ENCODE measurements around the gene CCNG2.

The CCNG2 gene

GRCh38 chr4:77201857-77202256 is 44.9 kb downstream of the CCNG2 start:
- no peak for DNase-seq (ENCODE audit: low read depth in 1 of 2, low spot score in 1 of 2)

GRCh38 chr4:77202491-77202890 is 45.5 kb downstream of the CCNG2 start:
- no peak for DNase-seq (ENCODE audit: low read depth in 1 of 2, low spot score in 1 of 2)

DNA sequence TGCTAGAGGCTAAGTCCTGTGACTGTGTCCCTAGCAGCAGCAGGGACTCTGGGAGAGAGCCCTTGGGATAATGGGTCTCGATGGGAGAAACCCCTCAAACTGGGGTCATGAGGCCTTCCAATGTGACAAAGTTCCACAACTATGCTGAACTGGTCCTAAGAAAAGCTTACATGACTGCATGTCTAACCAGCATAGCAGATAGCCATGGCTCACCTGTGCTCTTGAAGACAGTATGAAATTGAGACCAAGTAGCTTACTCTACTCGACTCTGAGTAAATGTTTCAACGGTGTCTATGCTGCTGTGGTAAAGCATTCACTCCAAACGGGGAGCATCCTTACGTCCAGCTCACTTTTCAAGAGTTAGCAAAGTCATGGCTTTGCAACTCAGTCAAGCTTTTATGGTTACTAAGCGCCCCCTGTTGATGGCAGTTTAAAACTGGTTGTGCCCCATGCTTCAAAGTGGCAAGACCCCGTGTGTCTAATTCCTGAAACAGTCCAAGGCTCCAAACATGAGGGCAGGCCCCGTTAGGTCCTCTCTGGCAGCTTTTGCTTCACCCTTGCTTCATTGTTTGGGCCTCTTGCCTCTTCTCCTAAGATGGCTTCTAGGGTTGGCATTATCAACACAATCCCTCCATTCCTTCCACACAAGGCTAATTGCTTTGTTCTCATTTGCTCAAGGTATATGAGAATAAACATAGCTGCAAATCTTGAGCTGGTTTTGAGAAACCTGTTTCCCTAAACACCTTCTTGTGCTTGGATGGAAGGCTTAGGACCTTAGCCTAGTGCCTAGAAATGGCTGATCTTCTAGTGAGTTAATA is 46.6 kb downstream of the CCNG2 start:
- DNase-seq (ENCODE audit: low read depth in 1 of 2, low spot score in 1 of 2) = peak; percentile 3 to 26

DNA sequence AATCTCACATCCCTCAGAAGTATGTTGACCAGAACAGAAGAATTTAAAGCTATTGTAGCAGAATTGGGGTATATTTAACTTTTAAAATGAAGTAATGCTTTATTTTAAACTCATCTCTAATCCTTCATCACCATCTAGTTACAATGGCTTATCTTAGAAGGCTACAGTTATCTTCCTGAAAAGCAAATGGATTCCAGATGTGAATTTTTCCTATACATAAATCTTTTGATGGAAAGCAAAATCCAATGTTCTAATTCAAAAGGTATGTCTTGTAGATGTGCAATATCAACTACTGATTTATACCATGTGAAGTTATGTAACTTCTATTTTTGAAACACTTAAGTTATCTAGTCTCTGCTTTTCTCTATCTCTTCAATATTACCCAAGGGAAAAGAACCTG is 47.6 kb downstream of the CCNG2 start:
- DNase-seq (ENCODE audit: low read depth in 1 of 2, low spot score in 1 of 2) = no peak

- no peak for DNase-seq (ENCODE audit: low read depth in 1 of 2, low spot score in 1 of 2)
Measured at GRCh38 chr4:77209012-77209411, 52.0 kb downstream of the CCNG2 start.

GRCh38 chr4:77209936-77210335 is 52.9 kb downstream of the CCNG2 start:
- DNase-seq (ENCODE audit: low read depth in 1 of 2, low spot score in 1 of 2) = no peak

DNA sequence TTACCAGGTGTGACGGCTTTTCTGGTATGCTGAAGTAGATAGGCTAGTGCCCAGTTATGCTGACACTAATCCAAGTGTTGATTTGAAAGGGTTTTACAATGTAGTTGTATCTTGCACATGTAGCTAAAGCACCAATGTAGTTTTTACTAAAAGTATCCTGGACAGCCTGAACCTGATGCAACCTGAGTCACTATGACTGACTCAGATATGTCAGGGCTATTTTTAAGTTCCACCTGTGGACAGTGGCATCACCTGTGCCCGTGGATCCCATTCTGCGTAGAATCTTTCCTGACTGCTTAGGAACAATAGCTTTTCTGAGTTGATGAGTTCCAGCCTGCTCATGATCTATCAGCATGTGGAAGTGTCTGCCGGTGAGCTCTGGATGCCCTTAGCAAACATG is 58.1 kb downstream of the CCNG2 start:
- DNase-seq (ENCODE audit: low read depth in 1 of 2, low spot score in 1 of 2) = no peak

DNA sequence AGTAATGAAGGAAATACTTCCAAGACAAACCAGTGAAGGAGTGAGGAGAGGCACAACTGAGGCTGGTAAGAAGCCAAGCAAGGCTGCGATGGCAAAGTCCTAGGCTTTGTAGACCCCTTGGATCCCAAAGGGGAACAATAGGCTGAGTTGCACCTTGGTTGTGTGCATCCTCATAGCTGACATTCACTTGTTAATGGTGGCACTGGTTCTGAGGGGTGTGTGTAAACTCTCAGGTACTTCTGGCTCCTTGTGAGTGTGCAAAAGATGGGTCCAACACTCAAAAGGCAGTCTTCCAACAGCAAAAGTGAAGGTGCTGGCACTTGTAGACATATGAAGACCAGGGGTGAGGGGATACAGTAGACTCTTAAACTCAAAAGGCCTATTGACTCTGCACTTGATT is 60.5 kb downstream of the CCNG2 start:
- no peak for DNase-seq (ENCODE audit: low read depth in 1 of 2, low spot score in 1 of 2)

- no peak for DNase-seq (ENCODE audit: low read depth in 1 of 2, low spot score in 1 of 2)
Measured at GRCh38 chr4:77219266-77219665, 62.3 kb downstream of the CCNG2 start.
